Memory B cell (primary cell): ENCODE measurements around the gene CCT6B.
"Not testable (repeated sequence)": the region's sequence is repeated elsewhere in the genome, so short reads cannot be mapped to it uniquely, and the experiment has no call there.

Source experiments
- ATAC-seq: fragments of 150-1000 bp; cut with Tn5 transposase; 2 replicates; pipeline ENCODE4 v1.10.0; 2021; ENCODE audit warnings: low read depth, mild to moderate bottlenecking, moderate library complexity
- DNase-seq, 2 donors: peaks; one replicate each; pipeline ENCODE4 v3.0.0; 2022; ENCODE audit warnings: low spot score in 2 of 2
- H3K27ac Mint-ChIP-seq: one replicate; pipeline ENCODE4 v1.8.0; 2022; ENCODE audit warnings: mild to moderate bottlenecking, moderate library complexity, mixed read lengths
- H3K27me3 Mint-ChIP-seq: one replicate; pipeline ENCODE4 v1.8.0; 2022; ENCODE audit warnings: mixed read lengths
- H3K36me3 Mint-ChIP-seq: one replicate; pipeline ENCODE4 v1.8.0; 2022; ENCODE audit warnings: mild to moderate bottlenecking, mixed read lengths
- H3K4me1 Mint-ChIP-seq: one replicate; pipeline ENCODE4 v1.8.0; 2022; ENCODE audit warnings: mixed read lengths
- H3K4me3 Mint-ChIP-seq: one replicate; pipeline ENCODE4 v1.8.0; 2022; ENCODE audit warnings: mild to moderate bottlenecking, moderate library complexity, mixed read lengths
- H3K9me3 Mint-ChIP-seq: one replicate; pipeline ENCODE4 v1.8.0; 2022; ENCODE audit warnings: mixed read lengths

CCT6B gene, protein sequence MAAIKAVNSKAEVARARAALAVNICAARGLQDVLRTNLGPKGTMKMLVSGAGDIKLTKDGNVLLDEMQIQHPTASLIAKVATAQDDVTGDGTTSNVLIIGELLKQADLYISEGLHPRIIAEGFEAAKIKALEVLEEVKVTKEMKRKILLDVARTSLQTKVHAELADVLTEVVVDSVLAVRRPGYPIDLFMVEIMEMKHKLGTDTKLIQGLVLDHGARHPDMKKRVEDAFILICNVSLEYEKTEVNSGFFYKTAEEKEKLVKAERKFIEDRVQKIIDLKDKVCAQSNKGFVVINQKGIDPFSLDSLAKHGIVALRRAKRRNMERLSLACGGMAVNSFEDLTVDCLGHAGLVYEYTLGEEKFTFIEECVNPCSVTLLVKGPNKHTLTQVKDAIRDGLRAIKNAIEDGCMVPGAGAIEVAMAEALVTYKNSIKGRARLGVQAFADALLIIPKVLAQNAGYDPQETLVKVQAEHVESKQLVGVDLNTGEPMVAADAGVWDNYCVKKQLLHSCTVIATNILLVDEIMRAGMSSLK

DNA sequence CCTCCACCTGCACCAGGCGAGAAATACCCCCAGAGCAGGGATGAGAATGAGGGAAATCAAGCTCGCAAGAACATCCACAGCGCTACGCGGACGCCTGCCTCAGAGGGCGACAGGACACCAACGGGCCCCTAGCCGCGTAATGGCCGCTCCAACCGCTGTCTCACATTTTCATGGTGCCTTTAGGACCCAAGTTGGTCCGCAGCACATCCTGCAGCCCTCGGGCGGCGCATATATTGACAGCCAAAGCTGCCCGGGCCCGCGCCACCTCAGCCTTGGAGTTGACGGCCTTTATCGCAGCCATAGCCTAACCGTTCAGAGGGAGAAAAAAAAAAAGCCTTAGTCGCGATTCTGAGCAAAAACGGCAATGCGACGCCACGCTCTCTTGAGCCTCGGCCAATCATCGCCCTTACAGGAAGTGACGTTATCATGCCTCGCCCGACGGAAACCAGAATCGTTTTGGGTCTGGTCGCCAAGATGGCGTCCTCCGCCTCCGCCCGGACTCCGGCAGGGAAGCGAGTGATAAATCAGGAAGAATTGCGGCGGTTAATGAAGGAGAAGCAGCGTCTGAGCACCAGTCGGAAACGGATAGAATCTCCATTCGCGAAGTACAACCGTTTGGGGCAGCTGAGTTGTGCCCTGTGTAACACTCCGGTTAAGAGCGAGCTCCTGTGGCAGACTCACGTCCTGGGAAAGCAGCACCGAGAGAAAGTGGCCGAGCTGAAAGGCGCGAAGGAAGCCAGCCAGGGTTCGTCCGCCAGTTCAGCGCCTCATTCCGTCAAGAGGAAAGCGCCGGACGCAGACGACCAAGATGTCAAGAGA lies at the start of gene CCT6B, which contains the start of gene ZNF830:
Gene CCT6B, minus strand, starts transcription at position 368 of the 819 bp plus-strand sequence. Its CDS starts 67 bp downstream, at position 301.
Gene ZNF830, plus strand, starts transcription at position 448 of the 819 bp plus-strand sequence. Its CDS starts 27 bp downstream, at position 475.
- Mint-ChIP-seq H3K36me3 (peaks cover 16% of the 10 kb centered on the region), H3K4me3 (peak within 1 kb of the TSS; percentile 97), H3K27me3 (no peaks in the 10 kb centered on the region), H3K27ac (peak within 1 kb of the TSS; percentile 98), H3K4me1 (peaks cover 16% of the 10 kb centered on the region), H3K9me3 (peaks cover 9% of the 10 kb centered on the region)
- DNase-seq = peak; percentile 82 to 84
- peak; percentile 93 for ATAC-seq

DNA sequence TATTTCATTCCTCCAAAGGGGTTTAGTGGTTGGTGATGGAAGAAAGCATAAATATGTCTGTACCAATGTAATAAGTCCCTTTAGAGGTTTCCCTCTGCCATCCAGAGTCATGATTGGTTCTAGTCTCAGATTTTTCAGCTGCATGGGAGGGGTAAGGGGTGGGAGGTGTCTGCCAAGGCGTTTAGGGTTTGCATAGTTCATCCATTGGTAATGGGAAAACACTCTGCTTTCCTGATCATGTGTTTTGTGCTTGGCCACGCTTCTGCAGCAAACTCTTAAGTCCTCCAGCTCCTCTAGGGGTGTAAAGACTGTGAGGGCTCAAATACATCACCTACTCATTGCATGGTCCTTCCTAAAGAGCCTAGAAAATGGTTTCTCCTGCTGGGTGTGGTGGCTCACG lies 48.8 kb upstream of the CCT6B start:
- H3K9me3 Mint-ChIP-seq = no peaks in the 10 kb centered on the region
- no peaks in the 10 kb centered on the region for H3K4me1 Mint-ChIP-seq
- DNase-seq = no peak
- no peak for ATAC-seq
- peak overlapping the region; percentile 14 for H3K27ac Mint-ChIP-seq
- no peaks in the 10 kb centered on the region for H3K27me3 Mint-ChIP-seq
- H3K36me3 Mint-ChIP-seq = peaks cover 18% of the 10 kb centered on the region
- no peak overlapping the region for H3K4me3 Mint-ChIP-seq

DNA sequence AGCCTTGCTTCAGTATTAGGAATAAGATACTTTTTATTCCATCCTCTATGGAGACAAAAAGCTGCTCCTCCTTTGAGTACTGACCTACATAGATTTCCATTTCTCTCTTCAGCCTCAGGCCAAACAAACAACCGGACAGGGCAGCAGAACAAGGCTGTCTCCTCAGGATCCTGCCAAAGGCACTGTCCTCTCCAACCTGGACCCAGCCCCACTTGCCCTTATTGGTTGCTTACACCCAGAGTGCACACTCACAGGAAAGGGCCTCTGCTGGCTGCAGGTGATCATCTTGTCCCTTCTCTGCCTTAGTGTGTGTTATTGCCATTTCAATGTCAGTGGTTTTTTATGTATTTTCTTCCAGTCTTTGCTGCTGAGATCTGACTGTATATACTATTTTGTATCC lies 45.7 kb upstream of the CCT6B start:
- Mint-ChIP-seq H3K36me3 (peaks cover 20% of the 10 kb centered on the region), H3K4me3 (no peak overlapping the region), H3K27me3 (no peaks in the 10 kb centered on the region), H3K27ac (peak overlapping the region; percentile 46), H3K4me1 (no peaks in the 10 kb centered on the region), H3K9me3 (no peaks in the 10 kb centered on the region)
- DNase-seq (no peak), ATAC-seq (no peak)

DNA sequence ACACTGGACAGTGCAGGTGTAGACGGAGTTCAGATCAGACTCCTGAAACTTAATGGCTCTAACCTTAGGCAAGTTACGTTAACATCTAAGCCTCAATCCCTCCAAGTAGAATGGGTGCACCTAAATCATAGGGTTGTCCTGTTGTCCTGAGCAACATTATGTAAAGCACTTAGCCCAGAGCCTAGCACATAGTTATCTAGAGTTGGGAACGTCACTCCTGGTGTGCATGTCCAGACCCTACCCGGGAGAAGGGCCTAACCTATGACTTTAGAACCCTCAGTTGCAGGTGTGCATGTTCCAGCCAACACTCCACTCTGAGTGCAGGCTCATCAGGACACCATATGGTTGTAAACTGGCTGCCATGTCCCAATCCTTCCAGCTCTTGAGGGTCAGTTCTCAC lies 45.1 kb upstream of the CCT6B start:
- H3K4me3 Mint-ChIP-seq = no peak overlapping the region
- H3K9me3 Mint-ChIP-seq = no peaks in the 10 kb centered on the region
- H3K4me1 Mint-ChIP-seq = no peaks in the 10 kb centered on the region
- H3K27me3 Mint-ChIP-seq = no peaks in the 10 kb centered on the region
- DNase-seq (no peak), ATAC-seq (no peak)
- H3K27ac Mint-ChIP-seq = no peak overlapping the region
- peaks cover 23% of the 10 kb centered on the region for H3K36me3 Mint-ChIP-seq

DNA sequence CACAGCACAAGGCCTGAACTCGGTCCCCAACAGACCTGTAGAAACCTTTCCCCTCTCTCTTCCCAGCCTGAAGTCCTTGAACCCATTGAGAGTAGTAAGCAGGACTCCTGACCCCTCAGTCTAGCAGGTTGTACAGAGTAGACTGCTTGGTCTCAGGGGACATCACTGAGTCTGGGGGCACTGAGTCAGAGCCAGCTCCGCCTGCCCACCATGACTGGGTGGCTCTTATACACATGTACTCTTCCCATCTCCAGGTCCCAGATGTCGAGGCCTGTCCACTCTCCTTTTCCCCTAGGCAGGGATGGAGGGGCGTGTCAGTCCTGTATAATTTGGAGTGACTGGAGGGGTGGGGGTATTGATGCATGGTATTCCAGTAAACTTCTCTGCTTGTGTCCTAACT lies 42.5 kb upstream of the CCT6B start:
- Mint-ChIP-seq H3K27me3 (no peaks in the 10 kb centered on the region), H3K4me3 (no peak overlapping the region), H3K4me1 (no peaks in the 10 kb centered on the region), H3K36me3 (peaks cover 18% of the 10 kb centered on the region), H3K27ac (no peak overlapping the region), H3K9me3 (no peaks in the 10 kb centered on the region)
- DNase-seq (no peak), ATAC-seq (no peak)

DNA sequence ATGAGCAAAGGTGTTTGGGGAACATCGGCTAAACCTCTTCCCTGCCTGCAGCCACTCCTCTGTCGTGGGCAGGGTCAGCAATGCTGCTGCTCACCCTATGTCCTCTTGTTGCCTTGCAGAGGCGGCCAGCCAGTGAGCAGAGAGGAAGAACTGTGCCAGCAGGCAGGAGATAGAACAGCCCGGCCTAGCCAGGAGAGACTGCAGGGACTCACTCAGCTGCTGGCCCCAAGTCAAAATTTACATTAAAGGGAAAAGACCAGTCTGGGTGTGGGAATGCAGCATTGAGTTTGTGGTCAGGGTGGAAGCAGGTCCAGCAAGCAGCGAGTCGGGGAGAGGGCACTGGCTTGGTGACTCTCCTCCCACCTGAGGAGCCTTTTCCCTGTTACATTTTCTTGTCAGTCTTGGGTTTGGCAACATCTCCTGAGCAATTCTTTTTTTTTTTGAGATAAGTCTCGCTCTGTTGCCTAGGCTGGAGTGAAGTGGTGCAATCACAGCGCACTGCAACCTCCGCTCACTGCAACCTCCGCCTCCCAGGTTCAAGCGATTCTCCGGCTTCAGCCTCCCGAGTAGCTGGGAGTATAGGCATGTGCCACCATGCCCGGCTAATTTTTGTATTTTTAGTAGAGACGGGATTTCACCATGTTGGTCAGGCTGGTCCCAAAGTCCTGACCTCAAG lies 41.8 kb upstream of the CCT6B start:
- DNase-seq (no peak), ATAC-seq (no peak)
- no peaks in the 10 kb centered on the region for H3K27me3 Mint-ChIP-seq
- no peaks in the 10 kb centered on the region for H3K9me3 Mint-ChIP-seq
- H3K4me1 Mint-ChIP-seq = peaks cover 4% of the 10 kb centered on the region
- H3K27ac Mint-ChIP-seq = no peak overlapping the region
- H3K36me3 Mint-ChIP-seq = peaks cover 16% of the 10 kb centered on the region
- H3K4me3 Mint-ChIP-seq = no peak overlapping the region

DNA sequence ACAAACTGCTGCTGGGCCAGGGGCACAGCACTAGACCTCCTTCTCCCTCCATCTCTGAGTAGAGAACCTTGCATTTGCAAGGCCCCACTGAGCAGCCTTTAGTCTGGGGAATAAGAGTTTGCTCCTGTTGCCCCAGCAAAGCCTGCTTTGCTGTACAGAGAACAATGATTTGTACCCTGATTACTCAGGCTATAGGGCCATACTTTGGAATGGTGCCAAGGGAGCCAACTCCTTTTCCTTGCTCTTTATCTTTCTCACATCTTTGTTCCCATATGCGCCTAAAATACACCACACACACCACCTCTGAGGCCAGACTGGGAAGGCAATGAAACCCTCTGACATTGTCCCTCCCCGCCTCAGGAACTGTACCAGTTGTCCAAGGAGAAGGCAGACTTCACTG lies 40.3 kb upstream of the CCT6B start:
- ATAC-seq (no peak), DNase-seq (no peak)
- peaks cover 8% of the 10 kb centered on the region for H3K36me3 Mint-ChIP-seq
- no peaks in the 10 kb centered on the region for H3K27me3 Mint-ChIP-seq
- H3K4me3 Mint-ChIP-seq = no peak overlapping the region
- H3K4me1 Mint-ChIP-seq = peaks cover 4% of the 10 kb centered on the region
- H3K27ac Mint-ChIP-seq = peak overlapping the region; percentile 17
- no peaks in the 10 kb centered on the region for H3K9me3 Mint-ChIP-seq

DNA sequence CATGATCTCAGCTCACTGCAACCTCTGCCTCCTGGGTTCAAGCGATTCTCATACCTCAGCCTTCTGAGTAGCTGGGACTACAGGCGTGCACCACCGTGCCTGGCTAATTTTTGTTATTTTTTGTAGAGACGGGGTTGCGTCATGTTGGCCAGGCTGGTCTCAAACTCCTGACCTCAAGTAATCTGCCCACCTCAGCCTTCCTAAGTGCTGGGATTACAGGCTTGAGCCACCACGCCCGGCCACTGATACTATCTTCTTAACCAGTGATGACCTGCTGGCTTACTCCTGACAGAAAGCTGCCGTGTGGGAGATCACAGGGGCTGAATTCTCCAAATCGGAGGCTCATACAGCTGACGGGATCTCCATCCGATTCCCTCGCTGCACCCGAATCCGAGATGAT lies 39.7 kb upstream of the CCT6B start:
- not testable (repeated sequence) for H3K27ac Mint-ChIP-seq, H3K36me3 Mint-ChIP-seq, H3K4me3 Mint-ChIP-seq, DNase-seq, H3K4me1 Mint-ChIP-seq, ATAC-seq, H3K27me3 Mint-ChIP-seq, H3K9me3 Mint-ChIP-seq

DNA sequence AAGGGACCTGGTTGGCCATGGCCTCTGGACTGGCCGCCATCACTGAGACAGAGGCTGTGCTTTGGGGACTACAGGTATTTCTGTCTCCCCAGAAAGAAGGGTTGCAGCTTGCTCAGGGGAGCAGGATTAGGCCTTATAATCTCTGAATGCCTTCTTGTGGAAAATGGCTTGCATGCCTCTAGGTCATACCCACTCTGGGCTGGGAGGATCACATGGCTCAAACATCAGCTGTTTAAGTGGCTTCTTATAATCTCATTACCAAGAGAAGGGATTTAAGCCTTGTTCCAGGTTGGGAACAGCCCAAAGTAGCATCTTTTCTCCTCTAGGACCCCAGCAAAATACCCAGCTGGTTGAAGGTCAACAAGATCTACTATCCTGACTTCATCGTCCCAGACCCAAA lies 38.2 kb upstream of the CCT6B start:
- Mint-ChIP-seq H3K4me1 (peaks cover 4% of the 10 kb centered on the region), H3K9me3 (no peaks in the 10 kb centered on the region), H3K27me3 (no peaks in the 10 kb centered on the region), H3K27ac (no peak overlapping the region), H3K4me3 (no peak overlapping the region), H3K36me3 (peaks cover 11% of the 10 kb centered on the region)
- ATAC-seq (no peak), DNase-seq (no peak)

DNA sequence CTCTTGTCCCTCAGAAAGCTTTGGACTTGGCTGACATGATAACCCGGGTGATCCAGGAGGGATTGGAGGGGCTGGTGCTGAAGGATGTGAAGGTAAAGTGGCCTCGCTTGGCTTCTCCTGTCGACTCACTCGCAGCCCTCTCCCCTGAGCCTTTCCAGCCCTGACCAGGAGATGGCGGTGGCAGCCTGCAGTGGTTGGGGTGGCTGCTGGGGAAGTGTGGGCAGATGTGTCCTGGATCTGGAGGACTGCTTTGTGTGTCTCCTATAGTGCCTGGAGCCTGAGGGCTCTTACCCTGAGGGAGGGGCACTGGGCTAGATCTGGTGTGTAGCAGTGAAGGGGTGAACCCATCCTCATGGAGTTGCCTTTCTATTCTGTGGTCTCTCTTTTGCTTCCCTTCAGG lies 36.9 kb upstream of the CCT6B start:
- ATAC-seq (peak; percentile 99), DNase-seq (peak; percentile 70 to 73)
- H3K4me1 Mint-ChIP-seq = peaks cover 4% of the 10 kb centered on the region

DNA sequence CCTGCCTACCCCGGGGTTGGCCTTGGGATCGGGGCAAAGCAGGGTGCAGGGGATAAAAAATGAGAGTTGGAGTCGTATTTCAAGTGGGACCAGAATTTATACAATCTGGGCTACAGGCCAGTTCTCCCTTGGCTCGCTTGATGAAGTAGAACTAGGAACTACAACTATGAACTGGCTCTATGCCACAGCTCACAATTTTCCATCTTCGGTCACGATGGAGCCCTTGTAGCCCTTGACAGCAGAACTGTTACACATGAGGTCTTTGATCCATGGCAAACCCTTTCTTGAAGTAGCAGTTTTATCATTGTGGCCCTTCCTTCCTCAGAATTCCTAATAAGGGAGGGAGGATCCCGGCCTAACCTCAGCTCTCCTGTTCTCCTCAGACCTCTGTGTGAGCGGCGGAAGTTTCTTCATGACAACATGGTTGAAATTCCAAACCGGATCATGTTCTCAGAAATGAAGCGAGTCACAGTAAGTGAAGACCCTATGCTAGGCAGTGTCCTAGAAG lies 36.1 kb upstream of the CCT6B start:
- H3K9me3 Mint-ChIP-seq = no peaks in the 10 kb centered on the region
- ATAC-seq = no peak
- H3K4me1 Mint-ChIP-seq = peaks cover 4% of the 10 kb centered on the region
- no peak overlapping the region for H3K4me3 Mint-ChIP-seq
- H3K36me3 Mint-ChIP-seq = peaks cover 11% of the 10 kb centered on the region
- H3K27me3 Mint-ChIP-seq = no peaks in the 10 kb centered on the region
- H3K27ac Mint-ChIP-seq = no peak overlapping the region
- no peak for DNase-seq

More for the DNA sequence above, 36.9 kb upstream of the CCT6B start:
- Mint-ChIP-seq H3K4me3 (no peak overlapping the region), H3K36me3 (peaks cover 11% of the 10 kb centered on the region), H3K9me3 (no peaks in the 10 kb centered on the region), H3K27me3 (no peaks in the 10 kb centered on the region), H3K27ac (peak overlapping the region; percentile 19)

DNA sequence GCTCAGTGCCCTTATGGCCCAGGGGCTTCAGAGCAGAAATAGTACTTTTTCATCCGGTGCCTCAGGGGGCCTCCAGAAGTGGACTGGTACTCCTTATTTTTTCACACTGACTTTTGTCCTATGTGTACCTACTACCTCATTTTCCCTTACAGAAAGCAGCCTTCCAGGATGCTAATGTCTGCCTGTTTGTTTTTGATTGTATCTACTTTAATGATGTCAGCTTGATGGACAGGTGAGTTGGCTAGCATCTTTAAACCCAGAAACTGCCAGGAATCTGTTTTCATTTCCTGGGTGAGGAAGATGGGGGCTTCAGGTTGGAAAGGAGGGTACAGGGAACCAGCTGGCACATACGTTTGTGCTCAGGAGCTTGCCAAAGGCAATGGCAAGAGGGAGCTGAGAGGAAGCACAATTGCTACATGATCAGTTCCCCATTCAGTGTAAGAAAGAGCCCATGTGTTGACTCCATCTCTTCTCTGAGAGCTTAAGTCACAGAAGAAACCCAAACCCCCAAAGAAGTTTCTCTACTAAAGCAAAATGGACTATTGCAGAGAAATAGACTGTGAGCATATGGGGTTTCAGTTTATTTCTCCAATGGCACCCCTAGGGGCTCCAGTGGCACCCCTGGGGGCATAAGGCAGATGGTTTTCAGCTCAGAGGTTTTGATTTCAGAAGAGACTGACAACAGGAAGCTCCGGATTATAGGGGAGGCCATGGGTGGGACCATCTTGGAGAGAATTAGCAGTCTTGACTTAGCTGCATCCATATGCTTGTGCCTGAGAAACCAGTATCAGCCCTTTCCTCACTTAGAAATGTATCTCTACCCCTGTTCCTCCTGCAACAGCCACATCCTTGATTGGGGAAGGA lies 35.4 kb upstream of the CCT6B start:
- Mint-ChIP-seq H3K4me1 (peaks cover 4% of the 10 kb centered on the region), H3K4me3 (no peak overlapping the region), H3K27ac (no peak overlapping the region), H3K36me3 (peaks cover 7% of the 10 kb centered on the region), H3K9me3 (no peaks in the 10 kb centered on the region), H3K27me3 (no peaks in the 10 kb centered on the region)
- no peak for DNase-seq
- ATAC-seq = no peak

DNA sequence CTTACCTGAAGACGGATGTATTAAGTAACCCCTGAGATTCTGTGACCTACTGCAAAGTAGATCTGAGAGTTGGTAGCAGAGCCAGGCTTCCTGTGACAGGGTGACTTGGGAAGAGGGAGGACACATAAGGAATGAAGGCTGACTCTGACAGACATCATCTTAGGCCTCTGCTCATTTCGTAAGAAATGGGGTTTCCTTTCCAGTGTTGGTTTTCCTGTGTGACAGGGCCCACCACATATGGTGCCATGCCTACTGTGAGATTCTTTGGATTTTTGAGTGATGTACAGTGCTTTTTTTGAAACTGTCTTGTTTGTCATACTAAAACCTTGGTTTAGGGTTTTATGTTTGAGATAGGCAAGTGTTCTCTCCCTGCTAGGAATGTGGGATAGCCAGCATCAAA lies 31.8 kb upstream of the CCT6B start:
- peaks cover 18% of the 10 kb centered on the region for H3K36me3 Mint-ChIP-seq
- peaks cover under 1% of the 10 kb centered on the region for H3K4me1 Mint-ChIP-seq
- no peak overlapping the region for H3K4me3 Mint-ChIP-seq
- H3K27me3 Mint-ChIP-seq = no peaks in the 10 kb centered on the region
- H3K27ac Mint-ChIP-seq = peak overlapping the region; percentile 67
- H3K9me3 Mint-ChIP-seq = no peaks in the 10 kb centered on the region
- DNase-seq (no peak), ATAC-seq (no peak)
